ENCODE data around the gene DDAH1. TPM values are rescaled to one million over a fixed set of nuclear protein-coding genes. Genes with fewer than 3 reads are reported as not detected.
"Not testable (repeated sequence)": the region's sequence is repeated elsewhere in the genome, so short reads cannot be mapped to it uniquely, and the experiment has no call there.

Gene DDAH1
- total RNA-seq, 1 donor from 2014 or later: 0.05 TPM

DNA sequence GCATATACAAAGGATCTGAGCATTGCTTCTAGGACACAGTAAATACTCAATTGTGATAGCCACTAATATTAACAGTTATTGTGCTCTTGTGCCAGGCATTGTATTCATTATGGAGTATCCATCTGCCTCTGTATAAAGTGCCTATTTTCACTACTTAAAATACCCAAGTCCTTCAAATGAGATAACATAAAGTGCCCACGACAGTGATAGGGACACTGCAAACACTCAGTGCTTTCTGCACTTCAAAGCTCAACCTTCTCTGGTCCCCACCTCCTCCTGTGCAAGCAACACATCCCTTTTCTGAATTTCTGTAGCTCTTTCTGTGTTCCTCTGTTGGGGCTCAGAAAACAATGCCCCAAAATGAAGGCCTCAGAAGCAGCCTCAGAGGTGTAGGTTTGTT, 6.6 kb upstream of the DDAH1 start:
- intact Hi-C loops (cut with micrococcal nuclease): no loop called here

DNA sequence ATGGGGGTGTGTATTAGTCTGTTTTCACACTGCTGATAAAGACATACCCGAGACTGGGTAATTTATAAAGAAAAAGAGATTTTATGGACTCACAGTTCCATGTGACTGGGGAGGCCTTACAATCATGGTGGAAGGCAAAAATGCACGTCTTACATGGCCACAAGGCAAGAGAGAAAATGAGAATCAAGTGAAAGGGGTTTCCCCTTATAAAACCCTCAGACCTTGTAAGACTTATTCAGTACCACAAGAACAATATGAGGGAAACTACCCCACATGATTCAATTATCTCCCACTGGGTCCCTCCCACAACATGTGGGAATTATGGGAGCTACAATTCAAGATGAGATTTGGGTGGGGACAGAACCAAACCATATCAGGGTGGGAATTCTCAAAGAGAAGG, 5.2 kb upstream of the DDAH1 start:
- intact Hi-C loops (cut with micrococcal nuclease): not testable (repeated sequence)

DNA sequence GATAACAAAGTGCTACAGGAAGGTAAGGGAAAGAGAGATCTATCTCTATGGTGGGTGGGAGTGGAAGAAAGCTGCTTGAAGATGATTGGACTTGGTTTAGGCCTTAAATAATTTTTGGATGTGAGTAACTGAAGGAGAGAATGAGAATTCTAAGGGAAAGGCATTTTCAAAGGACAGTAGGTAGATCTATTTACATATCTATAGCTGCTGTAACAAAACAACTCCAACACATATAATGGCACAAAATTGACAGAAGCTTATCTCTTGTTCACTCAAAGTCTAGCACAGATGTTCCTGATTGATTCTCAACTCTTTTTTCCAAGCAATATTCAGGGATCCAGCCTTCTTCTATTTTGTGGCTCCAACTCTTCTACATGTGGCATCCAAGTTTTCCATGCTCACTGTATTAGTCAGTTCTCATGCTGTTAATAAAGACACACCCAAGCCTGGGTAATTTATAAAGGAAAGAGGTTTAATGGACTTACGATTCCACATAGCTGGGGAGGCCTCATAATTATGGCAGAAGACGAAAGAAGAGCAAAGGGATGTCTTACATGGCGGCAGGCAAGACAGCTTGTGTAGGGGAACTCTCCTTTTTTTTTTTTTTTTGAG, 3.1 kb upstream of the DDAH1 start:
- intact Hi-C loops (cut with micrococcal nuclease): no loop called here

DNA sequence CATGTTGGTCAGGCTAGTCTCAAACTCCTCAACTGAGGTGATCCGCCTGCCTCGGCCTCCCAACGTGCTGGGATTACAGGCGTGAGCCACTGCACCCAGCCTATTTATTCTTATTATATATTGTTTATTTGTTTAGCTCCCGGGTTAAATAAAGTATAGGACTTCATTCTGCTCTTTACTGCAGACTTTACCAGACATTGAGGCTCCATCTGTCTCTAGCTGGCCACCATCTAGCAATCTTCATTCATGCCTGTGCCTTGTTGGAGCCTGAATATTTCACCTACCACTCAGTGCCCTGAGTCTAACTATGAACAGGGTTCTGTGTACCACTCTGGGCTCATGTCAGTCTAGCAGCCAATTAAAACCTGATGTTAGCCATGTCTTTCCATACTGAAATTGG, 2.1 kb upstream of the DDAH1 start:
- intact Hi-C loops (cut with micrococcal nuclease): no loop called here

DNA sequence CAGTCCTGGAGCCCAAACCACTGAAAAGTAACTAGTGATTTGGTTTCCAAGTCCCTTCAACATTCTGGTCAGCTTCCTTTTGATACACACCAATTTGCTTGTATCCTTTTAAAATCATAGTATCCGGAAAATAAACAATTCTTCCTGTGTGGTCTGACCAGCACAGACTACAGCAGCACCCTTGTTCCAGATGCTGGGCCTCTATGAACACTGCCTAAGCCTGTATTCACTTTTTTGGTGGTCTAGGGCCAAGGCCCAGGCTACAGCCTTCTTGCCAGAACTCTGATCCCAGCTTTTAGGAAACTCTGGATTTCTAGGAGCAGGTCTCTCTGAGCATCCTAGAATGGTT, 801 bp upstream of the DDAH1 start:
- intact Hi-C loops (cut with micrococcal nuclease): no loop called here

DNA sequence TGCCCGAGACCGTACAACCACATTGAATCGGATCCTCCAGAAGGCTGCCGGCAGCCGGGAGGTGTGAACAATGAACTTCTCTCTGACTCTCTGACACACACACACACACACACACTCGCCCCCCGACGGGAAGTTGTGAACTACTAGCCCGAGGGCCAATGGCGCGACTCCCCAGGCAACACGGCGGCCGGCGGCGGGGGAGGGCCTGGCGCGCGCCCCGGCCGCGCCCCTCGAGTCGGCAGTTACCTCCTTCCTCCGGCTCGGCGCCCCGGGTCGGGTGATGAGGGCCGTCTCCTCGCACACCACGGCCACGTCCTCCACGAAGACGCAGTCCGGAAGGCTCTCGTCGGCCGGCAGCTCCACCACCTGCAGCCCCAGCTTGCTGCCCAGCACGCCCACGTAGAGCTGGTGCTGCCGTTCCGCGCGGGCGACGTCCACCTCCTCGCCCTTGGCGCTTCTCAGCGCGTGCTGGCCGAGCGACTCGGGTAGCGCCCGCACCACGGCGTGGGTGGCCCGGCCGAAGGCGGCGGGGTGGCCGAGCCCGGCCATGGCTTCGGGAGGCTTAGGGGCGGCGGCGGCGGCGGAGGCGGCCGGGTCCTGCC, 361 bp downstream of the DDAH1 start:
- intact Hi-C loops (cut with micrococcal nuclease): no loop called here

DNA sequence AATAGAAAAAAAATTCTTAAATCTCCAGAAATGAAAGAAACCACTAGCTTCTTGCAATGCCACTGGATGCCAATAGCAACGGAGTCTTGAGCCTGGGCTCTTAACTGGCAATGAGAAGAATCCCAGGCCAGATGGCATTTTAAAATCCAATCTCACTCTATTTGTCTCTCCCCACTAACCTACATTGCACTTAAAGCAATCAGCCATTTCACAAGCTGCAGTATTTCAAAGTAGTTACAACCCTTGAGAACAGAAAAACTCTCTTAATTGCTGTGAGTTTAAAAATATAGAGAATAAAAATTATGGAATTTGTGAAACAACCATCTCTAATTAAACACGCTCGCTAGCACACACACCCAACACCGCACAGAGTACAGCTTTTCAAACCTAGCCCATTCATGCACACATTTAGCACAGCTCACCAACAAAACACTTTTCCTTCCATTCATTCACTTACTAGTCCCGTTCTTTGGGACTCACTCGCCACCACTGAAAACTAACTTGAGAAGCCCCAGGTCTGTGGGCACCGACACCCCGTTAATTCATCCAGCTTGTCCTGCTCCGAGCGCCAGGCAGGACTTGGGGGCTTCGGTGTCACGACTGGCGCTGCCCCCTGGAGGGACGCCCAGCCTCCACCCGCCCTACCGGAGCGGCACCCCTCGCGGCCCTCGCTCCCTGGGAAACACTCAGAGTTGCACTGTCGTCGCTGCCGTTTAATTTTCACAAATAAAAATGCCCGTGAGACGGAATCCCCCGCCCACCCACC, 1.0 kb downstream of the DDAH1 start:
- intact Hi-C loops (cut with micrococcal nuclease): no loop called here

DNA sequence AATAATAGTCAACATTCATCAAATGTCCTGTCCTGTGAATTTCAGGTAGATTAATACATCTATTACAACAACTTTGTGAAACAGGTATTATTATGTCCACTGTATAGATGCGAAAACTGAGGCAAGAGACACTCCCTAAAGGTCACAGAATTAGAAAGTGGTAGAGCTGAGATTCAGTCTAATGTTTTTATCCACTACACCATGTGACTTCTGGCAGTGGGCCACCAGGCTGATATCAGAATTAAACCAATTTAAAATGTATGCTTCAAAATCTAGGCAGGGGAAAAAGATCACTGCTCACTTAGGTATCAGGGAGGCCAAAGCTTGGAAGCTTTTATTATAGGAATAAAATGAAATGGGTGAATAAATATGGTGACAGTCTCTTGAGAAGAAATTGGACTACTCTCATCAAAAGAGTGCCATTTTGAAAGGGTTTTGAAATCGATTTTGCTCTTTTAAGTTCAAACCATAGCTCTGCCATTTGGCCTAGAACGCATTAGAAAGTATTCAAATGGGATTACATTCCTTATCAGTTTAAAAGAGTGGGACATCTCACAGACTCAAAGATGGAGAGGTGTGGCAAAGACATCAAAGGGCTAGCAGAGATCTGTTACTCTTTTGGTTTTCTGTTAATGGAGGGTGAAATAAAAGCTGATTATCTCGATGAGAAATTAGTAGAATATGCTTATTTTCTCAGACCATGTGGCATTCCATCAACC, 1.9 kb downstream of the DDAH1 start:
- intact Hi-C loops (cut with micrococcal nuclease): no loop called here

DNA sequence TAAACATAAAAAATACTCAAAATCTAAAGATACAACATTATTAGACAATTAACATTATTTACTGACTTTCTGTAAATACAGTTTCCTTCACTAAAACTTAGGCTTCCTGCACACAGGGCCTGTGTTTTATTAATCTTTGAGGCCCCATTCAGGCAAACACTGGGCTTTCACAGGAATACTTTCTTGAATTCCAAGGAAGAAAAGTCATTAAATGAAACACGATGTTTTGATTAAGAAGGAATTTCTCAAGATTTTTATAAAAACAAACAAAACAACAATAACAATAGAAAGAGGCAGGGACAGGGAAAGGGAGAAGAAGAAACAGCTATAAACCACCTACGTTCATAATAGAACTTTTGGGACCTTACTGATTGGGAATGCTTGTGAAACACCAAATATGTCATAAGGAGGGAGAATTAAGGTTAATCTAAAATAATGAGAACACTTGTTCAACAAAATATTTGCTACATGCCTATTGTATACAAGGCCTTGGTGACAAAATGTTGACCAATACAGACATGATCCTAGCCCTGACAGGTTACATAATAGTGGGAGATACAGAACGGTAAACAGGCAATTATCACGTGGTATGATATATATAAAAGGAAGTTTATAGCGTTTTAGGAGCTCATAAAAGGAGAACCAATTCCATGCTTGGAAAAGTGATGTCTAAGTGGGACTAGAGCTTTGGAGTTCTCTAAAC, 3.6 kb downstream of the DDAH1 start:
- intact Hi-C loops (cut with micrococcal nuclease): no loop called here

DNA sequence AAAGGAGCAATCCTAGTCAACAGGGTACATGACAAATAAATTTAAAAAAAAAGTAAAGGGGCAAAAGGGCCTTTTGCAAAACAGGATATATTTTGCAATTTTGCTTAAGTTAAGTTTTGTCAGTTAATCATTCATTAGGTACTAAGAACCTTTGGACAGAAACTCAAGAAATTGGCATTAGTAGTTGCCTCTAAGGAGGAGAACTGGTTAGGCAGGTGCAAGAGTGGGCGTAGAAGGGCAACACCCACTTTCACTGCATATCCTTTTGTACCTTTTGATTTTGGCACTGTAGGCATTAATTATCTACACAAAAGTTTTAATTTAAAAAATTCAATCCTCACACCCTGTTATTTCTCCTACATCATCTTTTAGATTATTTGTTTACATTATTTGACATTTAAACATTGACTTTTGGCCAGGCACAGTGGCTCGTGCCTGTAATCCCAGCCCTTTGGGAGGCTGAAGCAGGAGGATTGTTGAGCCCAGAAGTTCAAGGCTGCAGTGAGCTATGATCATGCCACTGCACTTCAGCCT, 4.3 kb downstream of the DDAH1 start:
- intact Hi-C loops (cut with micrococcal nuclease): no loop called here

DNA sequence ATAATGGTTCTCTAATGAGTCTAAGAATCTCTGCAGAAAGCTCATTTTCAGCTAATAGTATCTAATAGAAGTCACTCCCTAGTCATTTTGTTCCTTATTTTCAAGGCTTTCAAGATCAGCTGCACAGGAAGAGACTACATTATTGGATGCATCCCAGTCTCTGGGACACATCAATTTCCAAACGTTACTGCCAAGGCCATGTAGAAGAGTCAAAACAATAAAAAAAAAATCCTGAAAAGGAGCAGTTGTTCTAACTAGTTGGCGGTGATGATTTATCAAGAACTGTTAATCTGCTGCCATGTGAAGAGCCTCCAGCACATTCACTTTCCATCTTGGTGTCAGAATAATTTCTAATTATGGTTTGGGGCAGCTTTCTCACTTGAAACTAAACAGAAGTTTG, 5.7 kb downstream of the DDAH1 start:
- intact Hi-C loops (cut with micrococcal nuclease): no loop called here

DNA sequence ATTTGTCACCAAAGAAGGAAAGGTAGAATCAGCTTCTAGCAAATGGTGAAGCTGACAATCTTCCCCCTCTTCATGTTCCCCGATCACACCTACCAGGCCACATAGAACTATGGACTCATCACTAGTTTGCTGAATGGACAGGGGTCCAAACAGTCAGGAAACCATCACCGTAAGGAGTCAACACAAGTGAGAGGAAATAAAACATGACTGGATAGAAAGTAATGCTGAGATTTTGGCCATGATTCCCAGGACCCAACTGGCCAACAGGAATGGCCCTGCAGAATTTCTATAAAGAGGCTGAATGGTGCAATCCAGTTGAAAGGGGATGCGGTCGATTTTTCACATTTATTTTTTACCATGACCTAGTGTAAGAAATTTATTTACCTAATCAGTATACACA, 10.7 kb downstream of the DDAH1 start:
- intact Hi-C loops (cut with micrococcal nuclease): no loop called here

DNA sequence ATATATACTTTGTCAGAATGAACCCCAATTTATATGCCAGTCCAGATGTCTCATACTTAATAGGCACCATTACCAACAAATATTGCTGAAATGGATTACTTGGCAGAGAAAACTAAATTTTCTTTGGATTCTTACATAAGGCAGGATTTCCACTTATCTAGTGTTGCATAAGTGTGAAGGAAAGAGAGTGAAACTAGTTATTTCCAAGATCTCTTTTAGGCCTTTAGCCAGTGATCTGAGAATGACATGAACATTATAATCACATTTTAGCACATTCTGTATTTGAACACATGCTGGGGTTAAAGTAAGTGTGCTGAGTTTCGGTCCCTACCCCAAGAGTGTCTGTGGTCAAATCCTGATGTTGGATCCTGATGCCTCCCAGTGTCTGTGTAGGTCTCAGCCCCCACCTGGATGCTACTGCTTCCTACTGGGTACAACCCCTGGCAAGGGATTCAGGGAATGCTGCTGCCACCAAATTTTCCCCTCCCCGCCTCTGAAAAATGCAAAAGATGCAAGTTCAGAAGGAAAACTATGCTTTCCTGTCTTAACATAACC, 11.2 kb downstream of the DDAH1 start:
- intact Hi-C loops (cut with micrococcal nuclease): no loop called here

DNA sequence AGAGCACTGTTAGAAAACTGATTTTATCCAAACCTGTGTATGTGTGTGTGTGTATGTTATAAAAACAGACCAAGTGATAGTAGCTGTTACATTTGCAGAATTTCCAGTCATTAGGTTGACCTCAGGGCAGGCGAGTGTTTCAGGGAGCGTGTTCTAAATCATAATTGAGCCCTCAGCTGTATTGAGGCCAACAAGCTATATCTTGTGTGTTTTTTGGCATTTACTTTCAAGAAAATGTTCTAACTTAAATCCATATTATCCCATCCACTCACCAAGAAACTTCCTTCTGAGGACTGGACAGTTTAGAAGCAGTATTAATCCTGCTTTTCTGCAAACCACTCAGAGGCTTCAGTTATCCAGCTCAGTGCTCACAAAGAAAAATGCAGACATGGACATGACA, 12.0 kb downstream of the DDAH1 start:
- intact Hi-C loops (cut with micrococcal nuclease): no loop called here

DNA sequence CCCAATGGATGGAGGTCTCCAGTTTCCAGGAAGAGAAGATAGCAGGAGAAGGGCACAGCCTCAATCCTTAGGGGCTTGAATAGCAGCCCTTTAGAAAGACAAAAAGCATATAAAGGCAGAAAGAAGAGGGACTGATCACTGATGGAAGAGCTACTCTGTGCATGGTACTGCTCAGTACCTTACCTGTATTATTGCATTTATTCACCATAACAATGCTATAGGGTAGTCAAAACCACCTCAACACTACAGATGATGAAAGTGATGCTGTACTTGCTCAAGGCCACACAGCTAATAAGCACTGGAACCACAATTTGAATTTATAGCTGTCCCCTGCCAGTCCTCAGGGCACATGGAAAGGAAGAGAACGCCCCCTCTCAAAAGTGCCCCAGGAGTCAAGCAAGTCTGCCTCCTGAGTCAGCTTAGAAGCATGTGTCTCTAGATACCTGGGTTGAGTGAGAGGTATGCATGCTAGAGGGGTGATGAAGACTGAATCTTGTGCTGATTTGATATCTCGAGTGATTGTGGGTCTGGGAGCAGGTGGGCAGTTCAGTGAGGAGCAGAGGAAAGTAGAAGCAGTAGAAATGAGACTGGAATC, 13.6 kb downstream of the DDAH1 start:
- intact Hi-C loops (cut with micrococcal nuclease): no loop called here

DNA sequence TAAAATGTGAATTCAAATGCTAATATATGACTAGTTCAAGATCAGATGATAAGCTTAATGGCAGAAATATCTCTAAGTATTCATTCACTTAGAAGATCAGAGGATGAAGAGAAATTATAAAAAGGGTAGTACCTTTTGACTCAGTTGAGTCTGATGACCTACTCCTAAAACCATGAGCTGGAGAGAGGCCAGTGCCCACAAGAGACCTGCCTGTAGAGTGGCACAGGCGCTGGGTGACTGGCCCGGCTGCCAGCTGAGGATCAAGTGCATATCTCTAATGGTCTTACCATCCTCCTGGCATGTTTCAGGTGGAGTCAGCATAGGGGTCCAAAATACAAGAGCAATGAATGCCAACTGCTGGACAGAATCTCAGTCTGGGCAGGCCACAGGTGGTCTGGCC, 14.1 kb downstream of the DDAH1 start:
- intact Hi-C loops (cut with micrococcal nuclease): no loop called here

DNA sequence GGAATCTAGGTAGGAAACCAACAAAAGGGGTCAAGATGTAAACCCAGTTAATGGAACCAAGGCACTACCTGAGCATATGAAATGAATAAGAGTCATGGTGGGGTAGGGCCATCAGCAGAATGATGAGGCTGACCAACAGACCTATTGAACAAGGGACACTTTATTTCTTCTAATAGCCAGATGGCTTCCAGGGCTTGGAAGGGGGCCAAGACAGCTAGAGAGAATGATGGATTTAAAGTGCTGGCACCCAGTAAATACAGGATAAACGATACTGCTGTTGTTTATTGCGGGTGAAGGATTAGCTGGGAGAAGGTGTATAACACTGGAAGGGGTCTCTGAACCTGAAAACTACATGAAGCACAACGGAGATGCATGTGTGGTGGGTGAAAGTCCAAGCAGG, 15.6 kb downstream of the DDAH1 start:
- intact Hi-C loops (cut with micrococcal nuclease): no loop called here

DNA sequence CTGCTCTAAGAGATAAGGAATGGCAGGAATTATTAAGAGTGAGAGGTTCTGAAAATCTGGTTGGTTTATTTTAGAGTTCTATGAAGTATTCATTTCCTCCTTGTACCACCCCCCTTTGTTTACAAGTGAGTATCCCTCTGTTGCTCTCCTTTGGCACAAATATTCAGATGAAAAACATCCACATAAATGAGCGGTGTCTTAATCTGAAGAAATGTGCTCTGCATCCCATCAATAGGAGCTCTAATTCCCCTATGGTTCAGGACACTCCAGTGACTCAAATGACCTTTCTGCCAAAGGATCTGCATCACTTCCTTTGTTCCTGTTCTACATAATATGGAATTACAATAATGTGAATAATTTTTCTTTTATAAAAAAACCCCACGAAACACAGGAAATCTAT, 16.6 kb downstream of the DDAH1 start:
- intact Hi-C loops (cut with micrococcal nuclease): no loop called here

DNA sequence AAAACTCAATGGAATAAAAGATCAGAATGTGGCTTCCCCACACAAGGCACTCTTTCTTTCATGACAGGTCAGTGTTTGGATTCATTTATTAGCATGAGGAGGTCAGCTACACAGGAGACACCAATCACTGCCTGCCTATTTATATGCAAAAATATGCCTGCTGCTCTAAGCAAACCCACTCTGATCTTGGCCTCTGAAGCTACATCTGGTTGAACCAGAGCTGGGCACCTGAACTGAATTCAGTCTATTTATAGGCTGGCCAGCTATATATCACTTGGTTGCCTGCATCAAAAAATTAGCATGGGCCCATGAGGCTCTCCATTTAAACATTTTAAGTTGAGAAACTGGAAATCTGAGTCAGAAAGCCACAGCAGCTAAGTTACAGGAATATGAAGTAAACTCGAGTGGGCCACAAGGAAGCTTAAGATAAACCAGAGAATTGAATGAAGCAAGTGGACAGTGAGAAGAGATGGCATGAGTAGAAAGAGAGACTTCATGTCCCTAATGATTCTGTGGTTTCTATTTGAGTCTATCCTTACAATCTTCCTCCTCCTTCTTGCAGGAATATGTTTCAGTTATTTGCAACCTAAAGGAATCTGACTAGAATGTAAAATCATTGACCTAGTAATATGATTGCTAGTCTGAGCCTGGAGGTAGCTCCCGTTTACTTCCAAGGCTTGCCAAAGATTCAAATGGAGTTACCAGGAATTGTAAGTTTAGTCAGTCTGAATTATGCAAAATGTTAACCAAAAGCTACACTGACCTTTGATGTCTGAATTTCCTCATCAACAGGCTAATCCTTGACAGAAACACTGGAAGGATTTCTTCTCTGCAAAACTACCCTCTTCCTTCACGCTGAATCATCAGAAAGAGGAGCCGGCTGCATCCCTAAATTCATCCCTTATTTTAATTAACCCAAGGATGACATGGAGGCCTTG, 17.7 kb downstream of the DDAH1 start:
- intact Hi-C loops (cut with micrococcal nuclease): no loop called here

DNA sequence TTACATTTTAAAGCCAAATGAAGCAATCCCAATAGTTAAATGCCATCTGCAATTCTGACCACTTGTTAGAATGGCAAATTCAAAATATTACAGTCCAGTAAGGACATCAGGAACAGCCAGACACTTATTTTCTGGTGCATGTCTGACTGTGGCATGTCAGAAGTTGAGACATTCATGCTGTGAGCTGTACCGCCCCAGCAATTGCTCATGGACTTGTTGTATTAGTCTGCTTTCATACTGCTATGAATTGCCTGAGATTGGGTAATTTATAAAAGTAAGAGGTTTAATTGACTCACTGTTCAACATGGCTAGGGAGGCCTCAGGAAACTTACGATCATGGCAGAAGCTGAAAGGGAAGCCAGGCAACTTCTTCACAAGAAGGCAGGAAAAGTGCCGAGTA, 19.1 kb downstream of the DDAH1 start:
- intact Hi-C loops (cut with micrococcal nuclease): no loop called here

Data from T-helper 2 cell treated with Interferon-gamma antibody and Interleukin-4, amounts not matched to agents 100 ng/mL and 5 ng/mL, for 36 hours (primary cell).